ENCODE results near the gene C22orf42.

The C22orf42 gene

GRCh38 chr22:32132783-32133182 lies 26.3 kb downstream of the C22orf42 start:
- DNase-seq: no peak

- DNase-seq: no peak
Observed at GRCh38 chr22:32132126-32132525, 27.0 kb downstream of the C22orf42 start.

- DNase-seq: no peak
Observed at GRCh38 chr22:32130464-32130863, 28.6 kb downstream of the C22orf42 start.

GRCh38 chr22:32127904-32128303 lies 31.2 kb downstream of the C22orf42 start:
- DNase-seq: no peak

GRCh38 chr22:32123657-32124056 lies 35.4 kb downstream of the C22orf42 start:
- no peak for DNase-seq

GRCh38 chr22:32122899-32123298 lies 36.2 kb downstream of the C22orf42 start:
- DNase-seq: no peak

- DNase-seq: no peak
Observed at GRCh38 chr22:32120603-32121002, 38.5 kb downstream of the C22orf42 start.

- no peak for DNase-seq
Observed at GRCh38 chr22:32119568-32120235, 39.4 kb downstream of the C22orf42 start.

GRCh38 chr22:32112380-32112779 lies 46.7 kb downstream of the C22orf42 start:
- no peak for DNase-seq

- no peak for DNase-seq
Observed at GRCh38 chr22:32106930-32107329, 52.2 kb downstream of the C22orf42 start.

- DNase-seq: peak in 1 of 2 donors; percentile 39
Observed at GRCh38 chr22:32103658-32104315, 55.3 kb downstream of the C22orf42 start.

- no peak for DNase-seq
Observed at GRCh38 chr22:32100711-32101110, 58.4 kb downstream of the C22orf42 start.
